Mammary epithelial cell (primary cell): Measurements from ENCODE around the gene THPO.

Source experiments
- CTCF ChIP-seq, 2 donors: IDR thresholded peaks in 1 of 2; conservative IDR thresholded peaks in 1 of 2; 2 replicates each; pipeline ENCODE4 v1.5.1; 2011 to 2012; ENCODE audit warnings: inconsistent platforms in 2 of 2, low read length in 2 of 2, mild to moderate bottlenecking in 2 of 2, control low read depth in 1 of 2, low read depth in 1 of 2; ENCODE audit not compliant: insufficient read depth in 1 of 2; ENCODE audit errors: extremely low read depth in 1 of 2
- EZH2 ChIP-seq: IDR thresholded peaks from 2 replicates; pipeline ENCODE4 v1.6.1; 2012; ENCODE audit warnings: low read length, inconsistent platforms, borderline replicate concordance

- TF ChIP-seq CTCF (conservative IDR thresholded peaks at IDR 0.05 in 1 of 2, IDR thresholded peaks at IDR 0.05 in 1 of 2; ENCODE audit: extremely low read depth in 1 of 2, insufficient read depth in 1 of 2, low read depth in 1 of 2, low read length in 2 of 2): no peak
- TF ChIP-seq EZH2: no peak
These were observed 4.6 kb downstream of the THPO start for GRCh38 chr3:184373422-184373821.
